WTC11 (cell line): Measurements from ENCODE around the gene BPHL. TPM values are rescaled to one million over a fixed set of nuclear protein-coding genes. Genes with fewer than 3 reads are reported as not detected.
A peak's percentile ranks its signal among the peaks of the same experiment; 100 is the strongest.
"Not testable (repeated sequence)": the region's sequence is repeated elsewhere in the genome, so short reads cannot be mapped to it uniquely, and the experiment has no call there.

ENCODE experiments used
- ATAC-seq: fragments of 200-7000 bp; cut with Tn5 transposase; 2 replicates; pipeline ENCODE4 v1.10.0; 2021; ENCODE audit warnings: mild to moderate bottlenecking, moderate library complexity
- CTCF ChIA-PET: fragments of 300-600 bp; sonication (Branson Sonifier 250); formaldehyde crosslinking; loops from one replicate; lab custom pipeline; 2021; ENCODE audit warnings: antibody characterized with exemption; lab: Charles Lee
- POLR2A ChIA-PET: fragments of 350-600 bp; sonication (Branson Sonifier 250); formaldehyde crosslinking; loops from one replicate; lab custom pipeline; 2021; ENCODE audit warnings: antibody characterized with exemption; lab: Charles Lee
- DNase-seq: peaks from one replicate; pipeline ENCODE4 v3.0.0; 2021; ENCODE audit warnings: low spot score
- H3K27ac Mint-ChIP-seq: 2 replicates; pipeline ENCODE4 v1.8.0; 2021; ENCODE audit warnings: mixed read lengths
- H3K27me3 Mint-ChIP-seq: 2 replicates; pipeline ENCODE4 v1.8.0; 2021; ENCODE audit warnings: low read depth, mild to moderate bottlenecking, moderate library complexity, mixed read lengths
- H3K36me3 Mint-ChIP-seq: 2 replicates; pipeline ENCODE4 v1.8.0; 2021; ENCODE audit warnings: mixed read lengths
- H3K4me1 Mint-ChIP-seq: 2 replicates; pipeline ENCODE4 v1.8.0; 2022; ENCODE audit warnings: mixed read lengths
- H3K4me3 Mint-ChIP-seq: 2 replicates; pipeline ENCODE4 v1.8.0; 2021; ENCODE audit warnings: mild to moderate bottlenecking, moderate library complexity, mixed read lengths
- H3K9me3 Mint-ChIP-seq: 2 replicates; pipeline ENCODE4 v1.8.0; 2021; ENCODE audit warnings: mixed read lengths
- CBFB ChIP-seq: sonication (generic); formaldehyde crosslinking; IDR thresholded peaks from 2 replicates; pipeline ENCODE4 v1.8.1; 2022; ENCODE audit warnings: mild to moderate bottlenecking, low read depth, missing genetic modification reagents
- E2F4 ChIP-seq: sonication (generic); formaldehyde crosslinking; IDR thresholded peaks from 2 replicates; pipeline ENCODE4 v1.8.1; 2022; ENCODE audit warnings: low read depth, mild to moderate bottlenecking, moderate library complexity, missing genetic modification reagents, borderline replicate concordance
- FOXP1 ChIP-seq: sonication (generic); formaldehyde crosslinking; IDR thresholded peaks from 2 replicates; pipeline ENCODE4 v1.8.0; 2022; ENCODE audit warnings: missing genetic modification reagents, mild to moderate bottlenecking, moderate library complexity, borderline replicate concordance
- GTF2I ChIP-seq: fragments of 250-450 bp; sonication (Bioruptor Pico); conservative IDR thresholded peaks from 2 replicates; pipeline ENCODE4 v1.4.0; 2021; ENCODE audit warnings: mild to moderate bottlenecking
- HMGXB4 ChIP-seq: sonication (generic); formaldehyde crosslinking; IDR thresholded peaks from 2 replicates; pipeline ENCODE4 v1.8.1; 2023; ENCODE audit warnings: mild to moderate bottlenecking, moderate library complexity, missing genetic modification reagents
- JUN ChIP-seq: sonication (generic); formaldehyde crosslinking; IDR thresholded peaks from 2 replicates; pipeline ENCODE4 v1.8.0; 2023; ENCODE audit warnings: mild to moderate bottlenecking, missing genetic modification reagents
- MAX ChIP-seq: sonication (generic); formaldehyde crosslinking; IDR thresholded peaks from 2 replicates; pipeline ENCODE4 v1.8.0; 2022; ENCODE audit warnings: mild to moderate bottlenecking, missing genetic modification reagents
- NFATC4 ChIP-seq: fragments of 250-450 bp; sonication (Bioruptor Pico); IDR thresholded peaks from 2 replicates; pipeline ENCODE4 v1.9.0; 2021; ENCODE audit warnings: mild to moderate bottlenecking
- NFE2L1 ChIP-seq: sonication (generic); formaldehyde crosslinking; IDR thresholded peaks from 2 replicates; pipeline ENCODE4 v1.8.1; 2023; ENCODE audit warnings: missing genetic modification reagents
- NR3C1 ChIP-seq: sonication (generic); formaldehyde crosslinking; conservative IDR thresholded peaks from 2 replicates; pipeline ENCODE4 v1.8.1; 2023; ENCODE audit warnings: low read depth, mild to moderate bottlenecking, missing genetic modification reagents
- PRRX2 ChIP-seq: fragments of 250-450 bp; sonication (Bioruptor Pico); IDR thresholded peaks from 2 replicates; pipeline ENCODE4 v1.8.0; 2021; ENCODE audit warnings: mild to moderate bottlenecking
- TEAD1 ChIP-seq: sonication (generic); formaldehyde crosslinking; IDR thresholded peaks from 2 replicates; pipeline ENCODE4 v1.8.0; 2022; ENCODE audit warnings: mild to moderate bottlenecking, missing genetic modification reagents
- USF1 ChIP-seq: sonication (generic); formaldehyde crosslinking; IDR thresholded peaks from 2 replicates; pipeline ENCODE4 v1.8.0; 2022; ENCODE audit warnings: mild to moderate bottlenecking, missing genetic modification reagents
- ZMAT4 ChIP-seq: fragments of 250-450 bp; sonication (Bioruptor Pico); IDR thresholded peaks from 2 replicates; pipeline ENCODE4 v1.9.0; 2021; ENCODE audit warnings: mild to moderate bottlenecking
- ZNF232 ChIP-seq: sonication (generic); formaldehyde crosslinking; IDR thresholded peaks from 2 replicates; pipeline ENCODE4 v1.8.0; 2022; ENCODE audit warnings: mild to moderate bottlenecking, missing genetic modification reagents
- total RNA-seq: library from RNA; stranded (reverse); gene quantifications from 3 replicates; pipeline ENCODE4 v1.2.3, GENCODE V29; 2021

Gene BPHL
- total RNA-seq, 1 experiment from 2014 or later: 29.7 TPM

- H3K27me3 Mint-ChIP-seq: no peaks in the 10 kb centered on the region
- ATAC-seq: no peak
- peaks cover 22% of the 10 kb centered on the region for H3K4me1 Mint-ChIP-seq
- H3K36me3 Mint-ChIP-seq: peaks cover 55% of the 10 kb centered on the region
- peaks cover 1% of the 10 kb centered on the region; the same call in 1 of the 2 replicates for H3K9me3 Mint-ChIP-seq
- no peak for DNase-seq
- no peak overlapping the region for H3K4me3 Mint-ChIP-seq
- ChIA-PET CTCF (no interaction called here), POLR2A (no interaction called here)
- TF ChIP-seq ZMAT4 (CRISPR knock-in tag) (no peak), NFATC4 (CRISPR knock-in tag) (no peak), CBFB (CRISPR knock-in tag) (no peak), GTF2I (CRISPR knock-in tag) (no peak)
- peak overlapping the region; percentile 69; the same call in 1 of the 2 replicates for H3K27ac Mint-ChIP-seq
These were observed 34.2 kb downstream of the BPHL start for GRCh38 chr6:3152689-3153088.

GRCh38 chr6:3155416-3155815, 36.9 kb downstream of the BPHL start:
- DNase-seq, POLR2A ChIA-PET, CTCF ChIA-PET, ATAC-seq, H3K27me3 Mint-ChIP-seq, H3K9me3 Mint-ChIP-seq: not testable (repeated sequence)
- H3K27ac Mint-ChIP-seq: peak overlapping the region; percentile 72; the same call in 1 of the 2 replicates
- H3K4me3 Mint-ChIP-seq: peak overlapping the region; percentile 97
- peaks cover 41% of the 10 kb centered on the region for H3K4me1 Mint-ChIP-seq
- peaks cover 37% of the 10 kb centered on the region for H3K36me3 Mint-ChIP-seq

GRCh38 chr6:3156184-3157130, 37.9 kb downstream of the BPHL start:
- Mint-ChIP-seq H3K4me1 (peaks cover 50% of the 10 kb centered on the region), H3K36me3 (peaks cover 35% of the 10 kb centered on the region), H3K27ac (peak overlapping the region; percentile 74), H3K4me3 (peak overlapping the region; percentile 97)
- CTCF ChIA-PET: interaction anchor here (0.6 to 2.5 kb wide), 11 partner anchors 9 to 120 kb away, joined by 3 to 19 read pairs (median 4); partner anchors contain the start of gene TUBB2B
- POLR2A ChIA-PET: interaction anchor here (1.0 to 3.6 kb wide), 4 partner anchors 13 to 74 kb away, joined by 3 to 24 read pairs (median 5); no protein-coding TSS in a partner anchor
- peak; percentile 11 for ATAC-seq
- H3K9me3 Mint-ChIP-seq, DNase-seq, H3K27me3 Mint-ChIP-seq: not testable (repeated sequence)
- TF ChIP-seq HMGXB4: peak; percentile 19; the same call in 1 of the 2 replicates

GRCh38 chr6:3157131-3157933, 38.8 kb downstream of the BPHL start, which contains the start of gene TUBB2A:
Gene TUBB2A, minus strand, starts transcription at chr6:3157544. Its CDS starts 81 bp downstream, at chr6:3157463.
- peak within 1 kb of the TSS; percentile 74; the same call in 1 of the 2 replicates for H3K27ac Mint-ChIP-seq
- CTCF ChIA-PET: interaction anchor here (0.6 to 2.5 kb wide), 11 partner anchors 9 to 119 kb away, joined by 3 to 19 read pairs (median 4); partner anchors contain the start of gene TUBB2B
- DNase-seq (peak; percentile 79), ATAC-seq (peak; percentile 75)
- H3K27me3 Mint-ChIP-seq: no peaks in the 10 kb centered on the region
- peaks cover 53% of the 10 kb centered on the region for H3K4me1 Mint-ChIP-seq
- H3K9me3 Mint-ChIP-seq: no peaks in the 10 kb centered on the region
- peaks cover 29% of the 10 kb centered on the region for H3K36me3 Mint-ChIP-seq
- POLR2A ChIA-PET: interaction anchor here (1.0 to 3.6 kb wide), 4 partner anchors 14 to 73 kb away, joined by 3 to 24 read pairs (median 5); no protein-coding TSS in a partner anchor
- H3K4me3 Mint-ChIP-seq: peak within 1 kb of the TSS; percentile 97
- TF ChIP-seq NR3C1 (CRISPR knock-in tag) (no peak), NFE2L1 (CRISPR knock-in tag) (no peak; the same call in 1 of the 2 replicates), JUN (peak; percentile 45; the same call in 1 of the 2 replicates), FOXP1 (peak; percentile 76; the same call in 1 of the 2 replicates), TEAD1 (CRISPR knock-in tag) (peak; percentile 59; the same call in 1 of the 2 replicates), ZNF232 (CRISPR knock-in tag) (peak; percentile 83; the same call in 1 of the 2 replicates), USF1 (CRISPR knock-in tag) (no peak), PRRX2 (CRISPR knock-in tag) (no peak), HMGXB4 (peak; percentile 87), E2F4 (peak; percentile 35; the same call in 1 of the 2 replicates), MAX (CRISPR knock-in tag) (0 out of 2 replicates have a peak, but pooled peaks have one; percentile 54)
